Tibial artery (tissue), 4 donors: ENCODE results near the gene PLEKHH2.

Experiments used
- DNase-seq, 2 donors: peaks; one replicate each; pipeline ENCODE4 v3.0.0-alpha.2; 2019
- H3K27ac ChIP-seq, 2 donors: fragments of 200-600 bp; sonication (generic) in 1 of 2; 1 replicate in 1 of 2; 2 replicates in 1 of 2; pipeline ENCODE4 v1.5.1; 2018 to 2019; ENCODE audit warnings: mild to moderate bottlenecking in 1 of 2
- H3K27me3 ChIP-seq, 2 donors: fragments of 200-600 bp; sonication (generic) in 1 of 2; one replicate each; pipeline versions ENCODE4 v1.5.1 to v1.6.0; 2016 to 2019
- H3K36me3 ChIP-seq, 3 donors: fragments of 200-600 bp; sonication (generic) in 2 of 3; one replicate each; pipeline ENCODE4 v1.5.1; 2016 to 2019; ENCODE audit warnings: mild to moderate bottlenecking in 2 of 3
- H3K4me1 ChIP-seq, 4 donors: fragments of 200-600 bp; sonication (generic) in 2 of 4; 1 replicate in 3 of 4; 2 replicates in 1 of 4; pipeline ENCODE4 v1.5.1; 2016 to 2019
- H3K4me3 ChIP-seq, 2 donors: fragments of 200-600 bp; sonication (generic) in 1 of 2; 1 replicate in 1 of 2; 2 replicates in 1 of 2; pipeline ENCODE4 v1.5.1; 2018 to 2019; ENCODE audit warnings: mild to moderate bottlenecking in 2 of 2
- H3K9me3 ChIP-seq, 3 donors: fragments of 200-600 bp; sonication (generic) in 1 of 3; one replicate each; pipeline ENCODE4 v1.5.1; 2016 to 2019
- CTCF ChIP-seq, 2 experiments: fragments of 200-600 bp in 1 of 2; fragments of 450-650 bp in 1 of 2; IDR thresholded peaks; one replicate each; pipeline ENCODE4 v1.5.1; 2017 to 2019; ENCODE audit warnings: antibody characterized with exemption in 2 of 2, mild to moderate bottlenecking in 1 of 2, moderate library complexity in 1 of 2
- intact Hi-C: fragments of 100-400 bp; cut with DNase I; formaldehyde crosslinking; loops from one replicate; pipeline ENCODE4 v1.15.0; 2023; ENCODE audit warnings: low total_unique reads

PLEKHH2 gene

GRCh38 chr2:43751476-43751990, 114.5 kb downstream of the PLEKHH2 start:
- no peak overlapping the region for H3K4me3 ChIP-seq
- TF ChIP-seq CTCF (IDR thresholded peaks at IDR 0.05) = no peak
- H3K9me3 ChIP-seq = no peaks in the 10 kb centered on the region
- H3K36me3 ChIP-seq = peaks cover 0 to 9% (median 0%) of the 10 kb centered on the region in 3 donors
- H3K4me1 ChIP-seq = peaks cover 0 to 36% (median 0%) of the 10 kb centered on the region in 4 donors
- no peaks in the 10 kb centered on the region for H3K27me3 ChIP-seq
- no peak overlapping the region for H3K27ac ChIP-seq
- no peak for DNase-seq
- intact Hi-C loops = no loop called here

- H3K36me3 ChIP-seq = peaks cover 0 to 9% (median 0%) of the 10 kb centered on the region in 3 donors
- no peak overlapping the region for H3K27ac ChIP-seq
- H3K4me1 ChIP-seq = peaks cover 0 to 31% (median 0%) of the 10 kb centered on the region in 4 donors
- intact Hi-C loops = no loop called here
- H3K27me3 ChIP-seq = no peaks in the 10 kb centered on the region
- DNase-seq = no peak
- no peaks in the 10 kb centered on the region for H3K9me3 ChIP-seq
- no peak overlapping the region for H3K4me3 ChIP-seq
- no peak for TF ChIP-seq CTCF (IDR thresholded peaks at IDR 0.05)
Measured at GRCh38 chr2:43752302-43752701, 115.2 kb downstream of the PLEKHH2 start.

GRCh38 chr2:43754180-43754579, 117.1 kb downstream of the PLEKHH2 start:
- Histone ChIP-seq H3K36me3 (peaks cover 0 to 9% (median 0%) of the 10 kb centered on the region in 3 donors), H3K9me3 (no peaks in the 10 kb centered on the region), H3K27ac (no peak overlapping the region), H3K4me3 (no peak overlapping the region), H3K27me3 (no peaks in the 10 kb centered on the region), H3K4me1 (peaks cover 0 to 25% (median 0%) of the 10 kb centered on the region in 4 donors)
- TF ChIP-seq CTCF (IDR thresholded peaks at IDR 0.05) = no peak
- intact Hi-C loops = no loop called here
- no peak for DNase-seq

GRCh38 chr2:43758739-43759138, 121.7 kb downstream of the PLEKHH2 start:
- peak in 1 of 2 donors; percentile 74 for DNase-seq
- intact Hi-C loops = no loop called here
- no peaks in the 10 kb centered on the region for H3K27me3 ChIP-seq
- peaks cover 0 to 9% (median 3%) of the 10 kb centered on the region in 3 donors for H3K36me3 ChIP-seq
- H3K27ac ChIP-seq = peak overlapping the region; percentile 60 to 64
- peaks cover 0 to 17% (median 0%) of the 10 kb centered on the region in 4 donors for H3K4me1 ChIP-seq
- no peak overlapping the region for H3K4me3 ChIP-seq
- no peak for TF ChIP-seq CTCF (IDR thresholded peaks at IDR 0.05)
- no peaks in the 10 kb centered on the region for H3K9me3 ChIP-seq

GRCh38 chr2:43759195-43759594, 122.1 kb downstream of the PLEKHH2 start:
- peak overlapping the region in 1 of 2 donors; percentile 60 for H3K27ac ChIP-seq

More at GRCh38 chr2:43759195-43759594, 122.1 kb downstream of the PLEKHH2 start:
- intact Hi-C loops = no loop called here
- TF ChIP-seq CTCF (IDR thresholded peaks at IDR 0.05) = no peak
- Histone ChIP-seq H3K4me1 (peaks cover 0 to 20% (median 0%) of the 10 kb centered on the region in 4 donors), H3K36me3 (peaks cover 0 to 9% (median 3%) of the 10 kb centered on the region in 3 donors), H3K9me3 (no peaks in the 10 kb centered on the region), H3K27me3 (no peaks in the 10 kb centered on the region), H3K4me3 (no peak overlapping the region)
- peak in 1 of 2 donors; percentile 30 for DNase-seq
